GM21825 (cell line): ENCODE measurements around the gene SLC22A9.

ENCODE experiments used
- ATAC-seq: cut with Tn5 transposase; IDR thresholded peaks from one replicate; pipeline ENCODE4 v1.9.1; 2021; ENCODE audit warnings: mild to moderate bottlenecking, moderate library complexity; ENCODE audit not compliant: unreplicated experiment

SLC22A9 gene

GRCh38 chr11:63443714-63444113 lies 74.1 kb downstream of the SLC22A9 start:
- no peak for ATAC-seq

GRCh38 chr11:63444160-63444559 lies 74.6 kb downstream of the SLC22A9 start:
- ATAC-seq = no peak

- no peak for ATAC-seq
Observed at GRCh38 chr11:63445118-63445517, 75.5 kb downstream of the SLC22A9 start.

GRCh38 chr11:63445720-63446119 lies 76.1 kb downstream of the SLC22A9 start:
- no peak for ATAC-seq

DNA sequence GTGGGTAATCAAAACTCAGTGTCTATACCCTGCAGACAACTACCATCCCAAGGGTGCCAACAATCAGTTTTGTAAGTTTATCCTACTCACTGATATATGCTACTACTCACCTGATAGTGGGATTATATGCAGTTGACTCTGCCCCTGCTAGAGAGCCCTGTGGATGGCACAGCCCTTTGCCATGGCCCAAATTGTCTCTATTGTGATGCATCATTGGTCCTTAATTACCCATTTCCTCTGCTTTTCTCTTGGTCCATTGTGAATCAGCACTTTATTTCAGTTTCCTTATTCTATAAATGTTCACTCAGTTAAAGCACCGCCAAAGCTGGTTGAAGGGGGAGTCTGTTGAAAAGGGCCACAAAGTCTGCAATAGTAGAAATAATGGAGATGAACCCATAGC lies 79.1 kb downstream of the SLC22A9 start:
- ATAC-seq = no peak

DNA sequence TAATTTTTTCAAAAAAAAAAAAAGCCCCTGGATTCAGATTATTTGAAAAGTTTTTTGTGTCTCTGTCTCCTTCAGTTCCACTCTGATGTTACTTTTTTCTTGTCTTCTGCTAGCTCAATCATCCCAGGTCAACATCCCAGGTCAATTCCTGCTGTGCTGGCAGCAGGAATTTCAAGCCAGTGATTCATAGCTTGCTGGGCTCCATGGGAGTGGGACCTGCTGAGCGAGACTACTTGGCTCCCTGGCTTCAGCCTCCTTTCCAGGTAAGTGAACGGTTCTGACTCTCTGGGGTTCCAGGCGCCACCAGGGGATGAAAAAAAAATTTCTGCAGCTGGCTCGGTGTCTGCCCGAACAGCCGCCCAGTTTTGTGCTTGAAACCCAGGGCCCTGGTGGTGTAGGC lies 90.0 kb downstream of the SLC22A9 start:
- ATAC-seq = no peak
